ENCODE data around the gene AMHR2.

DNA sequence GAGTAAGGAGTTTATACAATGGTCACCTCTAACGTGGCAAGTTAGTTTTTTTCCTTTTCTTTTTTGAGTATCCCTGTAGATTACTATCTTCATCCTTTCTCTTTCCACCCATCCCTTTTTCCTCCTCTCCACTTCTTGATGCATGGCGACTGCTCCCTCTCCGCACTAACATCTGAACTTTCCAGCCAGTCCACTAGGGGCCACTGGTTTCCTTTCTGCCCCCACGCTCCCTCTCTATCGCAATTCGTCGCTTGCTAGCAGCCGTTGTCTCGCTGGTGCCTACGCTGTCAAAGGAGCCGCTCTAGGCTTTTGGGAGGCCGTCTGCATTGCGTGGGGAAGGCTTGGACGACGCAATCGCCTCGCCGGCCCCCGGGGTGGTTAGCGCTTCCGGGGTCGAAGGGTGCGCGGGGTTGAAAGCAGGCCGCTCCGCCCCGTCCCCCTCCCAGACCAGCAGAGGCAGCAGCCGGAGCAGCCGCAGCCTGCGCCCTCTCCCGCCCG, 28.1 kb downstream of the AMHR2 start, which contains the start of gene PCBP2:
- TF ChIP-seq, protein P1, sequence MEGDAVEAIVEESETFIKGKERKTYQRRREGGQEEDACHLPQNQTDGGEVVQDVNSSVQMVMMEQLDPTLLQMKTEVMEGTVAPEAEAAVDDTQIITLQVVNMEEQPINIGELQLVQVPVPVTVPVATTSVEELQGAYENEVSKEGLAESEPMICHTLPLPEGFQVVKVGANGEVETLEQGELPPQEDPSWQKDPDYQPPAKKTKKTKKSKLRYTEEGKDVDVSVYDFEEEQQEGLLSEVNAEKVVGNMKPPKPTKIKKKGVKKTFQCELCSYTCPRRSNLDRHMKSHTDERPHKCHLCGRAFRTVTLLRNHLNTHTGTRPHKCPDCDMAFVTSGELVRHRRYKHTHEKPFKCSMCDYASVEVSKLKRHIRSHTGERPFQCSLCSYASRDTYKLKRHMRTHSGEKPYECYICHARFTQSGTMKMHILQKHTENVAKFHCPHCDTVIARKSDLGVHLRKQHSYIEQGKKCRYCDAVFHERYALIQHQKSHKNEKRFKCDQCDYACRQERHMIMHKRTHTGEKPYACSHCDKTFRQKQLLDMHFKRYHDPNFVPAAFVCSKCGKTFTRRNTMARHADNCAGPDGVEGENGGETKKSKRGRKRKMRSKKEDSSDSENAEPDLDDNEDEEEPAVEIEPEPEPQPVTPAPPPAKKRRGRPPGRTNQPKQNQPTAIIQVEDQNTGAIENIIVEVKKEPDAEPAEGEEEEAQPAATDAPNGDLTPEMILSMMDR (IDR thresholded peaks at IDR 0.05; ENCODE audit: low read depth, low read length): peak; percentile 75
- TF ChIP-seq EZH2phosphoT487 (IDR thresholded peaks at IDR 0.05; ENCODE audit: low read depth): no peak

Data from OCI-LY3 (cell line).